SK-N-SH treated with all-trans-retinoic acid at 6 μM for 48 hours (cell line): ENCODE measurements around the gene SENP5.

ENCODE experiments used
- ARNTL ChIP-seq: fragments of 450-650 bp; formaldehyde crosslinking; IDR thresholded peaks from 2 replicates; pipeline ENCODE4 v1.5.0; 2020; ENCODE audit warnings: low read depth, mild to moderate bottlenecking, moderate library complexity, borderline replicate concordance
- CSRNP3 ChIP-seq: fragments of 250-450 bp; sonication (Bioruptor Pico); IDR thresholded peaks from 2 replicates; pipeline ENCODE4 v1.5.1; 2021; ENCODE audit warnings: mild to moderate bottlenecking, moderate library complexity
- ESRRG ChIP-seq: fragments of 250-450 bp; sonication (Bioruptor Pico); IDR thresholded peaks from 2 replicates; pipeline ENCODE4 v1.6.1; 2021; ENCODE audit warnings: mild to moderate bottlenecking
- GLIS3 ChIP-seq: fragments of 250-450 bp; sonication (Bioruptor Pico); IDR thresholded peaks from 2 replicates; pipeline ENCODE4 v1.5.0; 2020; ENCODE audit warnings: mild to moderate bottlenecking, moderate library complexity
- OSR1 ChIP-seq: fragments of 250-450 bp; sonication (Bioruptor Pico); IDR thresholded peaks from 2 replicates; pipeline ENCODE4 v1.8.0; 2022; ENCODE audit warnings: moderate library complexity, mild to moderate bottlenecking, inconsistent platforms
- TOX ChIP-seq: fragments of 250-450 bp; sonication (Bioruptor Pico); IDR thresholded peaks from 2 replicates; pipeline ENCODE4 v1.8.0; 2021; ENCODE audit warnings: mild to moderate bottlenecking, moderate library complexity, borderline replicate concordance
- TSHZ2 ChIP-seq: fragments of 250-450 bp; sonication (Bioruptor Pico); IDR thresholded peaks from 2 replicates; pipeline ENCODE4 v1.5.0; 2020; ENCODE audit warnings: mild to moderate bottlenecking, moderate library complexity
- ZFP3 ChIP-seq: fragments of 250-450 bp; sonication (Bioruptor Pico); IDR thresholded peaks from 2 replicates; pipeline ENCODE4 v1.5.0; 2020; ENCODE audit warnings: mild to moderate bottlenecking, moderate library complexity
- ZFP30 ChIP-seq: fragments of 450-650 bp; formaldehyde crosslinking; IDR thresholded peaks from 2 replicates; pipeline ENCODE4 v1.5.0; 2022; ENCODE audit warnings: mild to moderate bottlenecking, moderate library complexity
- ZNF565 ChIP-seq: fragments of 450-650 bp; formaldehyde crosslinking; conservative IDR thresholded peaks from 2 replicates; pipeline ENCODE4 v1.5.0; 2020; ENCODE audit warnings: low read depth, mild to moderate bottlenecking, moderate library complexity
- ZNF70 ChIP-seq: fragments of 450-650 bp; formaldehyde crosslinking; IDR thresholded peaks from 2 replicates; pipeline ENCODE4 v1.5.0; 2020; ENCODE audit warnings: mild to moderate bottlenecking, moderate library complexity
- ZNF8 ChIP-seq: fragments of 450-650 bp; formaldehyde crosslinking; IDR thresholded peaks from 2 replicates; pipeline ENCODE4 v1.5.0; 2020; ENCODE audit warnings: mild to moderate bottlenecking, moderate library complexity
- TF ChIP-seq, protein P1 (sequence below): fragments of 250-450 bp; sonication (Bioruptor Pico); IDR thresholded peaks from 2 replicates; pipeline ENCODE4 v1.8.0; 2020; ENCODE audit warnings: mild to moderate bottlenecking, moderate library complexity, borderline replicate concordance

GRCh38 chr3:196969134-196969659 is 101.5 kb downstream of the SENP5 start:
- no peak for TF ChIP-seq ARNTL (CRISPR knock-in tag)
- TF ChIP-seq ZNF565, result no peak
- TF ChIP-seq CSRNP3 (CRISPR knock-in tag), result no peak
- TF ChIP-seq TSHZ2 (CRISPR knock-in tag), result no peak
- no peak for TF ChIP-seq TOX (CRISPR knock-in tag)
- TF ChIP-seq, protein P1, sequence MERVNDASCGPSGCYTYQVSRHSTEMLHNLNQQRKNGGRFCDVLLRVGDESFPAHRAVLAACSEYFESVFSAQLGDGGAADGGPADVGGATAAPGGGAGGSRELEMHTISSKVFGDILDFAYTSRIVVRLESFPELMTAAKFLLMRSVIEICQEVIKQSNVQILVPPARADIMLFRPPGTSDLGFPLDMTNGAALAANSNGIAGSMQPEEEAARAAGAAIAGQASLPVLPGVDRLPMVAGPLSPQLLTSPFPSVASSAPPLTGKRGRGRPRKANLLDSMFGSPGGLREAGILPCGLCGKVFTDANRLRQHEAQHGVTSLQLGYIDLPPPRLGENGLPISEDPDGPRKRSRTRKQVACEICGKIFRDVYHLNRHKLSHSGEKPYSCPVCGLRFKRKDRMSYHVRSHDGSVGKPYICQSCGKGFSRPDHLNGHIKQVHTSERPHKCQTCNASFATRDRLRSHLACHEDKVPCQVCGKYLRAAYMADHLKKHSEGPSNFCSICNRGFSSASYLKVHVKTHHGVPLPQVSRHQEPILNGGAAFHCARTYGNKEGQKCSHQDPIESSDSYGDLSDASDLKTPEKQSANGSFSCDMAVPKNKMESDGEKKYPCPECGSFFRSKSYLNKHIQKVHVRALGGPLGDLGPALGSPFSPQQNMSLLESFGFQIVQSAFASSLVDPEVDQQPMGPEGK (CRISPR knock-in tag), result no peak
- no peak for TF ChIP-seq ZFP30 (CRISPR knock-in tag)
- no peak for TF ChIP-seq ZNF70 (CRISPR knock-in tag)
- no peak for TF ChIP-seq ESRRG (CRISPR knock-in tag)
- TF ChIP-seq GLIS3, result no peak
- TF ChIP-seq ZNF8, result no peak
- TF ChIP-seq ZFP3 (CRISPR knock-in tag), result no peak
- no peak for TF ChIP-seq OSR1 (CRISPR knock-in tag)
